Measurements from ENCODE around the gene ENO3.

DNA sequence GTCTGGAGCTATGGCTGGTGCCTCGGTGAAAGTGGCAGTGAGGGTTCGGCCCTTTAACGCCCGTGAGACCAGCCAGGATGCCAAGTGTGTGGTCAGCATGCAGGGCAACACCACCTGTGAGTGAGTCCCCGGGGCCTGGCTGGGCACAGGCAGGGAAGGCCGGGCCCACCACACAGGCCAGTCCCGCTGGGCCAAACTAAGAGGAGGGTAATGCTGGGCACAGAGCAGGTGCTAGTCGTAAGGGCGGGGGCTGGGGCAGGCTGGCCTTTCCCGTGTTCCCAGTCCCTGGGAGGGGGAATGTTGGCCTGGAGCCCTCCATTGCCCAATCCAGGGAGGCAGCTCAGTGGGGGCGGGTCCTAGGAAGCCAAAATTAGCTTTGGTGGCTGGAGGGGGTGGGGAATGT is 49.3 kb downstream of the ENO3 start:
- TF ChIP-seq, protein P1, sequence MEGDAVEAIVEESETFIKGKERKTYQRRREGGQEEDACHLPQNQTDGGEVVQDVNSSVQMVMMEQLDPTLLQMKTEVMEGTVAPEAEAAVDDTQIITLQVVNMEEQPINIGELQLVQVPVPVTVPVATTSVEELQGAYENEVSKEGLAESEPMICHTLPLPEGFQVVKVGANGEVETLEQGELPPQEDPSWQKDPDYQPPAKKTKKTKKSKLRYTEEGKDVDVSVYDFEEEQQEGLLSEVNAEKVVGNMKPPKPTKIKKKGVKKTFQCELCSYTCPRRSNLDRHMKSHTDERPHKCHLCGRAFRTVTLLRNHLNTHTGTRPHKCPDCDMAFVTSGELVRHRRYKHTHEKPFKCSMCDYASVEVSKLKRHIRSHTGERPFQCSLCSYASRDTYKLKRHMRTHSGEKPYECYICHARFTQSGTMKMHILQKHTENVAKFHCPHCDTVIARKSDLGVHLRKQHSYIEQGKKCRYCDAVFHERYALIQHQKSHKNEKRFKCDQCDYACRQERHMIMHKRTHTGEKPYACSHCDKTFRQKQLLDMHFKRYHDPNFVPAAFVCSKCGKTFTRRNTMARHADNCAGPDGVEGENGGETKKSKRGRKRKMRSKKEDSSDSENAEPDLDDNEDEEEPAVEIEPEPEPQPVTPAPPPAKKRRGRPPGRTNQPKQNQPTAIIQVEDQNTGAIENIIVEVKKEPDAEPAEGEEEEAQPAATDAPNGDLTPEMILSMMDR (conservative IDR thresholded peaks at IDR 0.05; ENCODE audit: low read length): no peak
- TF ChIP-seq EZH2phosphoT487 (IDR thresholded peaks at IDR 0.05; ENCODE audit: borderline replicate concordance, low read depth, low read length): no peak

Data from OCI-LY7 (cell line).